Kidney epithelial cell (primary cell): ENCODE measurements around the gene MORF4L2. TPM values are rescaled to one million over a fixed set of nuclear protein-coding genes. Genes with fewer than 3 reads are reported as not detected.

ENCODE experiments used
- DNase-seq: peaks from one replicate; pipeline ENCODE4 v3.0.0-alpha.2; 2010; ENCODE audit warnings: low read depth
- H3K27me3 ChIP-seq: 2 replicates; pipeline ENCODE4 v1.6.0; 2011; ENCODE audit warnings: low read length; ENCODE audit not compliant: control insufficient read depth, insufficient read depth
- H3K36me3 ChIP-seq: 2 replicates; pipeline ENCODE4 v1.5.1; 2011; ENCODE audit warnings: low read length; ENCODE audit not compliant: control insufficient read depth, insufficient read depth
- H3K4me3 ChIP-seq: 2 replicates; pipeline ENCODE4 v1.5.1; 2011; ENCODE audit warnings: low read depth, mild to moderate bottlenecking, control low read depth, low read length
- CTCF ChIP-seq: IDR thresholded peaks from 2 replicates; pipeline ENCODE4 v1.5.1; 2011; ENCODE audit warnings: mild to moderate bottlenecking, moderate library complexity, low read length, control low read depth, inconsistent platforms; ENCODE audit not compliant: insufficient read depth, poor library complexity, severe bottlenecking
- total RNA-seq: library from RNA; depleted of rRNA; stranded (reverse); fragments of >200 nt; gene quantifications from 2 replicates; pipeline ENCODE4 v1.2.3, GENCODE V29; 2015

Gene MORF4L2
- total RNA-seq, 1 donor from 2014 or later = 373 TPM

DNA sequence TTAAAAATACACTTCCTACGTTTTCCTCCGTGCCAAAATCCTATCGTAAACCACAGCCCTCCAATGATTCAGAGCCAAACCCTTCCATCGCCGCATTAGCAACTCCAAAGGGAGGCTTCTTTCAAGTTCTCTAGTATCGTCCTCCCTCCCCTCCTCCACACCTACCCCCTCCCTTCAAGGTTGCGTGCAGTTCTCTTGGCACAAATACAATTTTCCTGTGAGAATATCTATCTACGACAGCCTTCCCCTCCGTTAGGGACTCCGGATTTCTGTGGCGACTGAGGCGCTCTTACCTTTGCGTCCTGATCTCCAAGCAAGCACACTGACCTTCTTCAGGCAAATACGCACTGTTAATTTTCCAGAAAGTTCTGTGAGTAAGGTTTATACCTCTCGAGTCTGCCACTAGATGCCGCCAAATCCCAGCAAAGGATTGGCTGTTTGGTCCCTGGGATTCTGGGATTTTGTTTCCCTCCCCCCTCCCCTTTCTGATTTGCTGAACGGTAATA is 1.2 kb upstream of the MORF4L2 start:
- TF ChIP-seq CTCF = peak; percentile 67
- peak; percentile 37 for DNase-seq
- Histone ChIP-seq H3K4me3 (peak overlapping the region; percentile 69), H3K36me3 (no peaks in the 10 kb centered on the region), H3K27me3 (no peaks in the 10 kb centered on the region)

GRCh38 chrX:103687073-103687695 is 685 bp upstream of the MORF4L2 start:
- DNase-seq = peak; percentile 9
- no peaks in the 10 kb centered on the region for H3K27me3 ChIP-seq
- TF ChIP-seq CTCF = peak; percentile 18
- no peaks in the 10 kb centered on the region for H3K36me3 ChIP-seq
- H3K4me3 ChIP-seq = peak overlapping the region; percentile 69

DNA sequence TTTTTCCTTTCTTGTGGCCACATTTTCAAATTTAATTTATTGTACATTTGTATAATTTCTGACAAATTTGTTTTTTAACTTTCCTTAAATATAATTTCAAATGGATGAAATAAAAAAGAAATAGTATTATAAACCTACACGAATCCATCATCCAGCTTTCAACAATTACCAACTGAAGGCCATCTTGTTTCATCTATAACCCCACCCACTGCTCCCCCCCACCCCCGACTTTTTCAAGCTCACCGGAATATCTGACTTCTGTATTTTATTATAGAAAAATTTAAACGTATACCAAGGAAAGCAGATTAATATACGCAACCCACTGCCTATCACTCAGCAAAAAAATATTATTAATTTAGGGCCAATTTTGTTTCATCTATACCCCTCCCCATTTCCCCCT is 1.1 kb downstream of the MORF4L2 start:
- no peak for DNase-seq
- Histone ChIP-seq H3K36me3 (no peaks in the 10 kb centered on the region), H3K27me3 (no peaks in the 10 kb centered on the region), H3K4me3 (peak overlapping the region; percentile 80)
- TF ChIP-seq CTCF = no peak

DNA sequence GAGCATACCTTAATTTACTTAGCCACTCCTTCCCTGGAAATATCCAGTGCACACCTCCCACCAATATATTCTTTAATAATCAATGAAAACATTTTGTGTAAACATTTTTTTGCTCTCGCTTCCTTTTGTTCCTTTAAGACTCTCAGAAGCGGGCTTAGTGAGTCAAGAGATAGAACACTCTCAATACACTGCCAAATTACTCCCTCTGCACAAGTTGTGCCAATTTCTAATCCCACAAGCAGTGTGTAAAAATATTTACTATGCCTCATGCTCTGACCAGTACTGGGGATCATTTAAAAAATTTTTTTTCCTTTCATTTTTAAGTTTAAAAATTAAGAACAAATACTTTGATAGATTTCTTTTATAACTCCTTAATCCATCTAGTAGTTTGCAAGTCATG is 5.1 kb downstream of the MORF4L2 start:
- DNase-seq = no peak
- H3K36me3 ChIP-seq = no peaks in the 10 kb centered on the region
- no peak for TF ChIP-seq CTCF

GRCh38 chrX:103678199-103678993 is 8.1 kb downstream of the MORF4L2 start:
- no peaks in the 10 kb centered on the region for H3K27me3 ChIP-seq
- H3K4me3 ChIP-seq = no peak overlapping the region
- TF ChIP-seq CTCF = no peak
- no peaks in the 10 kb centered on the region for H3K36me3 ChIP-seq
- no peak for DNase-seq

More for the DNA sequence above, 5.1 kb downstream of the MORF4L2 start:
- Histone ChIP-seq H3K27me3 (no peaks in the 10 kb centered on the region), H3K4me3 (no peak overlapping the region)
